Brain pericyte (primary cell): ENCODE results near the gene TTLL5.
"Not testable (repeated sequence)": the region's sequence is repeated elsewhere in the genome, so short reads cannot be mapped to it uniquely, and the experiment has no call there.

Experiments used
- DNase-seq: peaks from one replicate; pipeline ENCODE4 v3.0.0-alpha.2; 2012; ENCODE audit warnings: low read depth, low spot score

TTLL5 gene

DNA sequence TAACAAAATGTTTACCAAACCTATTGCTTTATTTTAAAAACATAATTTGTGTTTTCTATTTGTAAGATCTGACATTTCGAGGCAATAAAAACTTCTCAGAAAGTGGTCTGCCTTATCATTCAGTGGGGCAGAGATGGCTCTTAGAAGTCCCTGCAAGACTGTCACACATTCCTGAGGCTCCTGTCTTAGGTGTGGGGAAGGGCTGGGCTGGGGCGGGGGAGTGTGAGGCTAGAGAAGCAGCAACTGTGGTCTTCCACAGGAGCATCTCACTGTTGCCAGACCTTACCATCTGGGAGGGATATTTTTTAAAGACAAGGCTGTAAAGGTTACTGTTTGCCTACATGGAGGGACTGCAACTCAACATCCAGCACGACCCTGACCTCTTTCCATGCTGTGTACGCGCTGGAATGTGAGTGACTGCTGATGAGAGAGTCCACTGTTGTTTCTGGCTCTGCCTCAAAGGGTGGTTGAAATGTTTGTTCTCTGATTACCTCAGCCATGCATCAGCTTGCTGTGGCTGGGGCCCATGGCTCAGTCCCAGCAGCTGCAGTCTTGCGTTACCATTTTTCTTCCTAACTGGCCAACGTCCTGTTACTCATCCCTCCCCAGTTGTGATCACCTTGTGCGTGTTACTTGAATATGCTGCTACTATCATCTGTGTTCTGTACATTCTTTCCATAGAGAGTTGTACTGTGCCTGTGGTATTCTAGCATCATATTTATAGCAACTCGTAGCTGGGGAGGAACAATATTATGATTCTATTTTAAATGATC lies 12.8 kb upstream of the TTLL5 start:
- peak; percentile 93 for DNase-seq

DNA sequence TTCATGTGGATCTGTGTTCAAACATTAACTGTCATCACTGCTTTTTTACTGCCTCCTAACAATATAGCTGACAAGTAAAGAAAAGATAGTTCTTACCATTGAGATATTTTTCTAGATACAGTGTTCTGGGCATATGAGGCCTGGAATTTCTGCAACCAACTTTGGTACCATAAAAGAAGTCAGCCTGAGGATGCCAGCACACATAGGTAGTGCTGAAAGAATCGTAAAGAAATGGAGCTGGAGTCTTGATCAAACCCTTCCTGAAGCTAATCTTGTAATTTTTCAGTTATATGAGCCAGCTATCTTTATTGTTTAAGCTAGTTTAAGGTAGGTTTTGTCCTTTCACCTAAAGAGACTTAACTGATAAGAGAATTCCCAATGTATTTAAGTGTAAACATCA lies 11.7 kb upstream of the TTLL5 start:
- no peak for DNase-seq

DNA sequence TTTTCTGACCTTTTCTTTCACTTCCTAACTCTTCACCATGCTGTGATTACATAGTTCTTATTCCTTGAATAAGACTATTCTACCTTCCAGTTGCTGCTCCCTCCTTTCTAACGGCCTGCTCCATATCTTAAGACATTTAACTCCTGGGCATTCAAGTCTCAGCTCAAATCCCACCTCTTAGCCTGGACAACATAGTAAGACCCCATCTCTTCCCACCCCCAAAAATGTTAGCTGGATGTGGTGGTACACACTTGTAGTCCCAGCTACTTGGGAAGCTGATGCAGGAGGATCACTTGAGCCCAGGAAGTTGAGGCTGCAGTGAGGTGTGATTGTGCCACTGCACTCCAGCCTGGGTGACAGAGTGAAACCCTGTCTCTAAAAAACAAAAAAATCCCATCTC lies 11.3 kb upstream of the TTLL5 start:
- DNase-seq, result no peak

DNA sequence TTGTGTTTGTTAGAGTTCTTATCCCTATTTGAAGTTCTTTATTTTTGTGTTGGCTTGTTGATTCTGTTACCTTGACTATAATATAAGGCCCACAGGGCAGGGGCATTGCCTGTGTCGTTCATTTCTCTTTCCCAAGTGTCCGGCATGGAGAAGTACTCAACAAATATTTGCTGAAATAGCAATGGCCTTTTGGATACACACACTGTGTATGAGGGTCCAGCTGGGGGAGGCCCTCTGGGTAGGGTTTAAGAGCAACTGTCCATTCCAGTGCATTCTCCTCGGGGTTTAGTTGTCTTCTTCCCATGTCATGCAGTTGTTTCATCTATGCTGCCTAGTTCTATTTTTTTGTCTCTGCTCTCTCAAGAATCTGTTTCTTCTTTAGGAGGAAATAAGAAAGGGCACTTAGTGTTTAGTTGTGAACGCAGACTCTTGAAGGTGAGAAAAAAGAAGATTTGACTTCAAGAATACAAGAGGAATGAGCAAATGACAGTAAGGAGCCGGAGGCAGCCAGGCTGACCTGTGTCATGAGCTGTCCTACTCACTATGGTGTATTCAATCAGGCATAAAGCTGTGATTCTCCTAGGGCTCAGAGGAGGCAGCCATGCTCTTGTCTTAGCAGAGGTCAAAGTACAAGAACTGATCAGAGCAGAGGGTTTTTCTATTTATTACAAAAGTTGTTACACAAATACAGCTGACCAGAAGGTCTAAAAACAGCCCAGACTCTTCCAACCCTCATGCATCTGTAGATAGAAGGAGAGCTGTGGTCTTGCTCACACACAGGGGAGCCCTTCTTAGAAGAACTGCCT lies 10.6 kb upstream of the TTLL5 start:
- DNase-seq, result no peak

DNA sequence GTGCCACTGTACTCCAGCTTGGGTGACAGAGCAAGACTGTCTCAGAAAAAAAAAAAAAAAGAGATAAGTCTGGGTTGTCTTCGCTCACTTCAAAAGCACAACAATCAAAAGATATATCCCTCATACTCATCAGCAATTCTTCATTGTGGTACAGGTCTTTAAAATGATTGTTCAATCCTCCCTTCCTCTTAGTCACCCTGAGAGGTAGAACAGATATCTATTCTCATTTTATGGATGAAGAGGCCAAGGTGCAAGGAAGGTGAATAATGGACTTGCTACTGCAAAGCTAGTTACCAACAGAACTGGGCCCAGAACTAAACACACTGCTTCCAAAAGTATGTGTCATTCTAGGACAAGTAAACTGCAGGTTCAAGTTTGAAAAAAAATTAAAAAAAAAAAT lies 7.5 kb upstream of the TTLL5 start:
- no peak for DNase-seq

DNA sequence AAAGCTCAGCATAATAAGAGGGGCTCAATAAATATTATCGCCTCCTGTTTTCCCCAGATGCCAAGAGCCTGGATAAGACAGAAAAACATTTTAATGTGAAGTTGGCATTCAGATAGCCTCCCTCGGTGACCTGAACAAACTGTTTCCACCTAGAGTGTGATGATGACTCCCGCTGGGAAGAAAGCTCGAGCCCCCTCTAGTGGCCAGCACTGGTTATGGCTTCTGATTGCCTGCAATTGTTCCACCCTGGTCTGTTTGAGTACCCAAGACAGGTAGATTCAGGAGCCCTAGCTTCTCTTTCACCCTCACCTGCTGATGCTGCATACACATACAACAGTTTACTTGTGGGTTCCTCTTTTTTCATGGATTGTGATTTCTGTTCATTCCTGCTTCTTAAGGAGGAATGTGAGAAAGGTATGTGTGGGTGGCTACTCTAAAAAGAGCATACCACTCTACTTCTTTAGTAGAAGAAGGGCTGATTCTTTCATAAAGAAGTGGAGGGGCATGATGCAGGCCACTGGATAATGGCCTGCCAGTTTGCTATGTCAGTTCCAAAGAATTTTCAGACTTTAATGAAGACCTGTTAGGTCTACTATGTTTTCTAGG lies 6.8 kb upstream of the TTLL5 start:
- no peak for DNase-seq

DNA sequence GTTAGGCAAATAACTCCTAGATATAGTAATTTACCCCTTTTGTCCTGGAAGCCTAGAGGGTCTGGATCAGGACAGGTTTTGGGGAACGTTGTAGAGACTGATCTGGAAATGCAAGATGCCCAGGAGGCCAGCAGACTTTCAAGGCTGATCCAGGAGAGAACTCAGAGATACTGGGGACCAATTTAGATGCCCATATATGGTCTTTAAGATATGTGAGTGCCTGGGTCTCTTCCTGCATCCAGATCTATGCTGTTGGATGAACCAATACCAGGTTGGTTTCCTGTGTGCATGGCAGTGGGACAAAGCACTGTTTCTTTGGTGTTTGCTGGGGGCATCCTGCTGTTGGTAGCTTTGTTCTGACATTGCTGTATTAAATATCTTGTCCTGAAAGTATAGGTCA lies 5.8 kb upstream of the TTLL5 start:
- no peak for DNase-seq

DNA sequence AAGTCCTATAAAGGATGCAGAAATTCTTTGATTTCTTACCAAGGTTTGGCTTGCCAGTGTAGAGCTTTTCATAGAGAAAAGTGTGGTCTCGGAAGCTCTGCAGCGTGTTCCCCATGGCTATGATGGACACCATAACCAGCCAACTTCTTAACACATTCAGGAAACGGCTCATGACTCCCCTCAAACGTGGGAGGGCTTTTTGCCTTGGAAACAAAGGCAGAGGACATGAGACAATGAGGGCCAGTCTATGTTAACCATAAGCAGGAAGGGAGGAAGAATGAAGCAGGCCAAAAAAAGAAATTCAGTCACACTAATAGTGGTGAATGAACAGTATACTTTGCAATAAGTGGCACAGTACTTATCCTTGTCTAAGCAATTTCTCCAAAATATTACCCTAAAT lies 3.7 kb upstream of the TTLL5 start:
- no peak for DNase-seq

DNA sequence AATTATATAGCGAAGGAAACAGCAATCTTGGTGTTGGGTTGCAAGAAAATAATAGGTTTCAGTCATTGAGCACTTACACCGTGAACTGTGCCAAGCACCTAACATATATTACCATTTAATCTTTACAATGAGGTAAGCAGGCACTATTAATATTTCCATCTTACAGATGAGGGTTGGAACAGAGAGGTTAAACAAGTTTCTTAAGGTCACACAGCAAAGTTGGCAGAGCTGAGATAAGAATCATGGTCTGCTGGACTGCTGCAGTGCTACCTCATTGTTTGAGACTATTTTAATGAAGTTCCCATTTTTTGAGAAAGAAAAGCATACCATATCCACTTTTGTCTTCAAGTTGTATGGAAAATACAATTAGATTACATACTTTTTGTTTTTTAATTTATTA lies 2.1 kb upstream of the TTLL5 start:
- no peak for DNase-seq

DNA sequence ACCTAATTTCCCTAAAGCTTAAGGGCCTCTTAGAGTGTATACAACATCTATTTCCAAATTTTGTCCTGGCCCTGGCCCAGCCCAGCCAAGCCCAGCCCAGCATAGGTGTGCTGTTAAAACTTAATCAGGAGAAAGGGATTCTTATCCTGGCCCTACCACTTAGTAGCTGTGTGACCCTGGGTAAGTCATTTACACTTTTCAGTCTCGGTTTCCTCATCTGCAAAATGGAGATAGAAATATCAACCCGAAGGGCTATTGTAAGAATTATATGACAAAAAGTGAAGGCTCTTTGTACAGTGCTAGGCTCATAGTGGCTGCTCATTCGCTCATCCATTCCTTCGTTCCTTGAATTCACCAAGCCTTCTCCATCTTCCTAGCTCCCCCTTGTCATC lies 812 bp upstream of the TTLL5 start:
- DNase-seq, result no peak

DNA sequence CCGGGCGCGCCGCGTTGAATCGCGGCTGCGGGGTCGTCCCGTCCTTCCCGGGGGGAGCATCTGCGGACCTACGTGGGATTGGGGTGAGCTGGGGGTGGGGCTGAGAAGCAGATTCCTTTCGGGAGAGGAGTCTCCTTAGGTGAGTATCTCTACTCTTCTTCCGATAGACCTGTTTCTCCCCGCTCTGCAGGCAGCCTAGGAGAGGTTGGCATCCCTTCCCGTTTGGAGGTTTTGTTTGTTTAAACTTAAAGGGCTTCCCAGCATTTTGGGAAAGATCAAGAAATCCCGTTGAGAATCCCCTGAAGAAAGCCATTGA lies 411 bp downstream of the TTLL5 start:
- no peak for DNase-seq

DNA sequence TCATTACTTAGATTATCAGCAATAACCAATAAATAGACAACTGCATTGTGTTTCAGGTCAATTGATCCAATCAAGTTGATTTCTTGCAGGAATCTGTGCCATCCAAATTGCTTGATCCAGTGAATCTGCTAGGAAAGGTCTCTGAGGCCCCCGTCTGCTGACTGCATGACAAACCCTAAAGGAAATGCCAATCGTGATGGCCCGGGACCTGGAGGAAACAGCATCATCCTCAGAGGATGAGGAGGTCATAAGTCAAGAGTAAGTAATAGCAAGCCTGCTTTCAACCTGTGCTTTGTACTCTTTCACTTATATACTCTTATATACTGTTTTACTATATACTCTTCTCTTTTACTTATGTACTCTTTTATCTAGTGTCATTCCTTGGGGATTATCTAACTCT lies 1.9 kb downstream of the TTLL5 start:
- no peak for DNase-seq

DNA sequence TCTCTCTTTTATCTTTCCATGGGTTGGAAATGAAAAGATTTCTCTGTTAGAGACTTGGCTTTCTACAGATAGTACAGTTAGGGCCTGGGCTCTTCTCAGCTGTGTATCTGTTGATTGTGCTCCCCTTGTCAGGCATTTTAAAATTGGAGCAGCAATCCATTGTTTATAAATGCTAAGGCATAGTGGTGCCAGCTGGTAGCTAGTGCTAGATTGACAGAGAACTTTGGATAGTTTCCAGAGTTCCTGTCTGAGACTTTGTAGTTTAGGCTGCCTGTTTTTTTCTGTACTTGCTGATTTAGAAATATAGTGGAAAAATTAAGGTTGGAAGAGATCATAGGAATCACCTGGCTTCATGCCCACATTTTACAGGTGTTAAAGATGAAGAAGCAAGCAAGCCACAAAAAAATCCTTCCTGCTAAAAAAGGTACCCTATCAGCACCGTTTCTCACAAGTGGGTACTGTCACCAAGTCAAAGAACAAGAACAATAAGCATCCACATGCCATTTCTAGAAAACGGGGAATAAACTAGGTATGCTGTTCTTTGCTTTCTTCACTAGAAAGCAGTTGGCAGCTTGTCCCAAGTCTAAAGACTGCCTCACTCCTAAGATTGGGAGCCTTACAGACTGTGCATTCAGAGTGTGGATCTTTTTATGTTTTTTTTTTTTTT lies 6.2 kb downstream of the TTLL5 start:
- DNase-seq, result no peak

DNA sequence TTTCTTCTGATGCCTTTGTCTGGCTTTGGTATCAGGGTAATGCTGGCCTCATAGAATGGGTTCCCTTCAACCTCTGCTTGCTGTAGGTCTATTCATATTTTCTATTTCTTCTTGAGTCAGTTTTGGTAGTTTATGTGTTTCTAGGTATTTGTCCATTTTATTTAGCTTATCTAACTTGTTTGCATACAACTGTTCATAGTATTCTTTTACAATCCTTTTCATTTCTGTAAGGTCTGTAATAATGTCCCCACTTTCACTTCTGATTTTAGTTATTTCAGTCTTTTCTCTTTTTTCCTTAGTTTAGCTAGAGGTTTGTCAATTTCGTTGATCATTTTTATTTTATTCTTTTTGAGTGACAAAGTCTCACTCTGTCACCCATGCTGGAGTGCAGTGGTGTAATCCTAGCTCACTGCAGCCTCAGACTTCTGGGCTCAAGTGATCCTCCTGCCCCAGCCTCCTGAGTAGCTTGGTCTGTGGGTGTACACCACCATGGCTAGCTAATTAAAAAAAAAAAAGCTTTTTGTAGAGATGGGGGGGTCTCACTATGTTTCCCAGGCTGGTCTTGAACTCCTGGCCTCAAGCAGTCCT lies 11.7 kb downstream of the TTLL5 start:
- DNase-seq, result no peak

DNA sequence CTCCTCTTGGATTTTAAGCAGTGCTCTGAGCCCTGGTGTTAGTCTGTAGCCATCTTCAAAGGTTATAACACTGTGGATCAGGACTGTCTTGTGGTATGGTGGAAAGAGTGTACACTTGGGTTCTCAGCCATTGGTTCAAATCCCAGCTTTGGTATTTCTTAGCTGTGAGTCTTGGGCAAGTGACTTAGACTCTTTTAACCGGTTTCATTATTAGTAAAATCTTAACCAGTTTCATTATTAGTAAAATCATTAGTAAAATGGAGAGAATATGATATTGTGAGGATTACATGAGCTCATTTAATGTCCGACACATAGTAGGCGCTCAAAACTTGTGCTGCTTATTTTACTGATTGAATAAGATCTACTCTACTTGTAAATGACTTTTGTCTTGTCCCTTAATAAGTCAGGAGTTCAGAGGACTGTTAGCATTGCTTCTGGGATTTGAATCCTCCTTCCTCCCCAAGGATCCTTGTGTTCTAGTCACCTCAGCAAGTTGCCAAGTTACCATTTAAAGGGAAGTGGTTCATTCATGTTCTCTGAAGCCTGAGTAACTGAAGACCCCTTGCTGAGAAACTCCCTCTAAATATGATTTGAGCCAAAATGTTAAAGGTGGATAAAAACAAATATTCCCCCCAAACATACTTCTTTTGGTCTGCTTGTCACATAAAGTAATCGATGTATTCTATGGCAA lies 12.4 kb downstream of the TTLL5 start:
- DNase-seq, result no peak

DNA sequence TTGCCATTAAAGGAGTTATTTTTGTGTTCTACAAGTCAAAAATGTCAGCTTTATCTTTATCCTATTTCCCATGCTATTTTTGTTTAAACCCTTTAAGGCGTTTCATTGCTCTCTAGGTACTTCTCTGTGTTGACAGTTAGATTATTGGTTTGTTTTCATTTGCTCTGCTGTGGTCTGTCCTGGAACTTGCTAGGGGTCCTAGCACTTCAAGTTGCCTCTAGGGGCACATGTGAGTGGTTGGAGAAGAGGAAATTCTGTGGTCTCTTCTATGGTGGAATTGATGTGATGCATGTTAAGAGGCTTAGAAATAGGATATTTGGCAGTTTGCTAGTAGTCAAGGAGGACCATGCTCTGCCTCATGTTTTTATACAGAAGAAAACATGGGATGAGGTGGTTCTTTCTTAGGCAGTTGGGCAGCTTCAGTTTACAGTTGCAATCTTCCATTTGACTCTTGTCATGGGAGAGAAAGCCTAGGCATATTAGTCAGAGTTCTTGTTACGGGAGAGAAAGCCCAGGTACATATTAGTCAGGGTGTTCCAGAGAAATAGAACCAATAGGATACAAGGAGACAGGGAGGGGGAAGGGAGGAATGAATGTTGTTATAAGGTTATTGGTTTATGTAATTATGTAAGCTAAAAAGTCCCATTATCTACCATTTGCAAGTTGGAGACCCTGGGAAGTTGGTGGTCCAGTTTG lies 14.4 kb downstream of the TTLL5 start:
- DNase-seq, result no peak

DNA sequence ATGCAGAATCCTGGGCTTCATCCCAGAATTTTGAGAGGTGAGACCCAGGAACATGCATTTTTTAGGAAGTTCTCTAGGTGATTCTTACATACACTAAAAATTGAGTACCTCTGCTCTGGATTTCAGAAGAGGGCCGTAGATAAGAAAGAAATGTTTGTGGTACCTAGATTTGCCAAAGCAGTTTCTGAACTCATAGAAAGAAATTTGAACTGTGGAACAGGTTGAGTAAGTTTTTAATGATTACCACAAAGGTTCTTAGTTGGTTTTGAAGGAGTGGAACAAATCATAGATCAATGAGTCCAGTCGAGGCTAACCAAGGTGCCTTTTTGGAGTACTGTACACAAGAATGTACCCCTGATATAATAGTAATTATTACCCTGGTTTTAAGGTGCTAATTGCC lies 24.9 kb downstream of the TTLL5 start:
- DNase-seq, result no peak

DNA sequence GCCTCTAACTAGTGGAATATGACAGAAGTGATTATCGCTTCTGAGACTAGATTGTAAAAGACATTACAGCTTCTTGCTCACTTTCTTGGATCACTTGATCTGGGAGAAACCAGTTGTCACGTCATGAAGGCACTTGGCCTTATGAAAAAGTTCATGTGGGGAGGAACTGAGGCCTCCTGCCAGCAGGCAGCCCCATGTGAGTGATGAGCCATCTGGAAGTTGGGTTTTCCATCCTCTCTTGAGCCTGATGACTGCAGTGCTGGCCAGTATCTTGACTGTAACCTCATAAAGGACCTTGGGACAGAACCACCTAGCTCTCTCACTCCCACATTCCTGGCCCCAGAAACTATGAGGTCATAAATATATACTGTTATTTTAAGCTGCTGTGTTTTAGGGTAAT lies 28.0 kb downstream of the TTLL5 start:
- no peak for DNase-seq

DNA sequence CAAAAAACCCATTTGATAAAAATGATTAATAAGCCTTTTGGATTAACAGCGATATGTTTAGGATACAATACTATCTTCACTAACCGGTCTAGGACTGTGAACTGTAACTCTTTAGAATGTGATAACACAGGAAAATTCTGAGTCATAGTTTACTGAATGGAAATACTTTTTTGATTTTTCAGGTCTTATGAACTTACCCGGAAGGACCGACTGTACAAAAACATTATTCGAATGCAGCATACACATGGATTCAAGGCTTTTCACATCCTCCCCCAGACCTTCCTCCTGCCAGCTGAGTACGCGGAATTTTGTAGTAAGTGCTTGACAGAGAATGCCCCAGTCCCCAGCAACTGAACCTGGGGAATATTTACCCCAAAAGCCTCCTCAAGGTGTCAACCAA lies 29.0 kb downstream of the TTLL5 start:
- DNase-seq, result no peak

DNA sequence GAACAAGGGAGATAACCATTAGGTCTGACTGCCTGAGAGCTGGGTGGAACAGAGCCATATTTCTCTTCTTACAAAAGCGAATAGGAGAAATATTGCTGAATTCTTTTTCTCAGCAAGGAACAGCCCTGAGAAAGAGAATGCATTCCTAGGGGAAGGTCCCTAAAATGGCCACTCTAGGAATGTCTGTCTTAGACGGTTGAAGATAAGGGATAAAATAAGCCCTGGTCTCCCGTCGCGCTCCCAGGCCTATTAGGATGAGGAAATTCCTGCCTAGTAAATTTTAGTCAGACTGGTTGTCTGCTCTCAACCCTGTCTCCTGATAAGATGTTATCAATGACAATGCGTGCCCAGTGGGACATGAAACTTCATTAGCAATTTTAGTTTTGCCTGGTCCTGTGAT lies 34.0 kb downstream of the TTLL5 start:
- DNase-seq, result not testable (repeated sequence)

DNA sequence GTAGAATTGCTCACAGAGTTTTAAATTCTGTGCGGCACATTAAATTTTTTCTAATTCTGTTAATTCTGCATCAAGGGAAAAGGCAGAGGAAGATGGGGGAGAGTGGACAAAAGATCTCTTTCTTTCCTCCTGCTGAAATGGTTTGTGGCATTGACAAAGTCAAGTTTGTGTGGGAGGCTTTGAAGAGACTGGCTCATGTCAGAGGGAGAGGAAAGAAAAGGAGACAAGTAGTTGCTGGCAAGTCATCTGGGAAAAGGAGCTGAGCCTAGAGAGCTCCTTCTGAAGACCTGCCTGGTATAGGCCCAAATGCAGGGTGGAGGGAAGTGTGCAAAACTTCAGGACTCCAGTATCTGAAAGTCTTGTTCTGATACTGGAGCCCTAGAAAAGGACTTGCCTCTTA lies 36.3 kb downstream of the TTLL5 start:
- no peak for DNase-seq
